Stomach (tissue), 9 donors: Measurements from ENCODE around the gene RPS15A. TPM values are rescaled to one million over a fixed set of nuclear protein-coding genes. Genes with fewer than 3 reads are reported as not detected.
A peak's percentile ranks its signal among the peaks of the same experiment; 100 is the strongest.

ENCODE experiments used
- DNase-seq, 2 donors: peaks; one replicate each; pipeline versions ENCODE4 v3.0.0 to v3.0.0-alpha.2; 2013 to 2019
- H3K27ac ChIP-seq, 5 donors: fragments of 200-600 bp in 4 of 5; sonication (generic) in 4 of 5; one replicate each; pipeline ENCODE4 v1.5.1; 2013 to 2019; ENCODE audit warnings: mild to moderate bottlenecking in 1 of 5, moderate library complexity in 1 of 5
- H3K27me3 ChIP-seq, 3 donors: fragments of 200-600 bp; sonication (generic); one replicate each; pipeline ENCODE4 v1.5.1; 2017 to 2019; ENCODE audit warnings: mixed run types in 1 of 3
- H3K36me3 ChIP-seq, 4 donors: fragments of 200-600 bp; sonication (generic); 1 replicate in 3 of 4; 2 replicates in 1 of 4; pipeline ENCODE4 v1.5.1; 2016 to 2019
- H3K4me1 ChIP-seq, 4 donors: fragments of 200-600 bp; sonication (generic); one replicate each; pipeline ENCODE4 v1.5.1; 2016 to 2019
- H3K4me3 ChIP-seq, 4 donors: fragments of 200-600 bp; sonication (generic) in 3 of 4; one replicate each; pipeline ENCODE4 v1.5.1; 2016 to 2019; ENCODE audit warnings: mild to moderate bottlenecking in 1 of 4
- H3K9me3 ChIP-seq, 4 donors: fragments of 200-600 bp; sonication (generic); one replicate each; pipeline ENCODE4 v1.5.1; 2016 to 2019
- CTCF ChIP-seq, 7 experiments: fragments of 450-650 bp in 4 of 7; fragments of 200-600 bp in 3 of 7; sonication (generic) in 3 of 7; IDR thresholded peaks; one replicate each; pipeline ENCODE4 v1.5.1; 2016 to 2019; ENCODE audit warnings: antibody characterized with exemption in 7 of 7, control low read depth in 2 of 7, mild to moderate bottlenecking in 1 of 7
- EP300 ChIP-seq: sonication (generic); formaldehyde crosslinking; IDR thresholded peaks from one replicate; pipeline ENCODE4 v1.6.1; 2017; ENCODE audit warnings: antibody characterized with exemption
- POLR2A ChIP-seq, 4 donors: fragments of 450-650 bp; IDR thresholded peaks; one replicate each; pipeline ENCODE4 v1.6.1; 2016; ENCODE audit warnings: antibody characterized with exemption in 4 of 4, control low read depth in 2 of 4, mild to moderate bottlenecking in 1 of 4, moderate library complexity in 1 of 4
- POLR2AphosphoS5 ChIP-seq, 3 donors: sonication (generic); formaldehyde crosslinking; IDR thresholded peaks; one replicate each; pipeline ENCODE4 v1.6.1; 2016; ENCODE audit warnings: antibody characterized with exemption in 3 of 3
- WGBS, 5 donors: extraction: QIAGEN DNeasy Blood & Tissue Kit in 3 of 5; methylation state at CpG; one replicate each; pipeline versions ENCODE4 v1.1.5 to v1.1.7; 2013 to 2018; 5-methylcytosine and 5-hydroxymethylcytosine counted together
- intact Hi-C: fragments of 100-400 bp; cut with DNase I; formaldehyde crosslinking; loops from one replicate; pipeline ENCODE4 v1.15.1; 2023; ENCODE audit warnings: low total_unique reads
- polyA plus RNA-seq, 3 donors: library from polyadenylated mRNA; stranded (reverse); fragments of 200-250 nt; gene quantifications; one replicate each; pipeline ENCODE4 v1.2.3, GENCODE V29; 2013
- total RNA-seq, 5 donors: library from RNA; depleted of rRNA; stranded (reverse); fragments of >200 nt; gene quantifications; one replicate each; pipeline versions ENCODE4 v1.1.0 to v1.2.3, GENCODE V29; 2014 to 2016
- donor health status: healthy with polysubstance abuse.
- donor health status: Bipolar disorder and iron deficiency.
- donor health status: healthy.

The RPS15A gene
- total and polyA plus RNA-seq, 8 donors: 72.4 to 5,215 (median 1,621) TPM

- Histone ChIP-seq H3K27me3 (no peaks in the 10 kb centered on the region), H3K9me3 (no peaks in the 10 kb centered on the region), H3K36me3 (peaks cover 70 to 100% (median 99%) of the 10 kb centered on the region in 4 donors), H3K4me1 (no peaks in the 10 kb centered on the region), H3K4me3 (no peak overlapping the region), H3K27ac (no peak overlapping the region)
- intact Hi-C loops: no loop called here
- no peak for DNase-seq
- TF ChIP-seq CTCF (IDR thresholded peaks at IDR 0.05) (no peak), POLR2AphosphoS5 (IDR thresholded peaks at IDR 0.05) (no peak)
These were observed 46.6 kb upstream of the RPS15A start for GRCh38 chr16:18836702-18837101.

- Histone ChIP-seq H3K4me1 (no peaks in the 10 kb centered on the region), H3K27me3 (no peaks in the 10 kb centered on the region), H3K27ac (no peak overlapping the region), H3K9me3 (no peaks in the 10 kb centered on the region), H3K4me3 (no peak overlapping the region), H3K36me3 (peaks cover 61 to 100% (median 100%) of the 10 kb centered on the region in 4 donors)
- intact Hi-C loops: no loop called here
- TF ChIP-seq POLR2A (IDR thresholded peaks at IDR 0.05) (no peak), POLR2AphosphoS5 (IDR thresholded peaks at IDR 0.05) (no peak), CTCF (IDR thresholded peaks at IDR 0.05) (no peak), EP300 (no peak)
- DNase-seq: peak in 1 of 2 donors; percentile 14
- 79 to 82% (median 81%) methylated on average over 4 of the region's 4 CpGs for WGBS, 5 donors
These were observed 44.7 kb upstream of the RPS15A start for GRCh38 chr16:18834864-18835263.

- no peak for DNase-seq
- H3K4me3 ChIP-seq: no peak overlapping the region
These were observed 43.8 kb upstream of the RPS15A start for GRCh38 chr16:18833707-18834505.

GRCh38 chr16:18832613-18833012, 42.5 kb upstream of the RPS15A start:
- DNase-seq: no peak
- TF ChIP-seq CTCF (IDR thresholded peaks at IDR 0.05): no peak
- no peak for TF ChIP-seq EP300
- TF ChIP-seq POLR2AphosphoS5 (IDR thresholded peaks at IDR 0.05): no peak
- TF ChIP-seq POLR2A (IDR thresholded peaks at IDR 0.05): no peak
- peaks cover 65 to 100% (median 100%) of the 10 kb centered on the region in 4 donors for H3K36me3 ChIP-seq
- 85 to 95% (median 93%) methylated on average over 8 of the region's 8 CpGs for WGBS, 5 donors
- no peak overlapping the region for H3K27ac ChIP-seq
- no peaks in the 10 kb centered on the region for H3K9me3 ChIP-seq
- no peak overlapping the region for H3K4me3 ChIP-seq
- H3K4me1 ChIP-seq: no peaks in the 10 kb centered on the region
- intact Hi-C loops: no loop called here
- H3K27me3 ChIP-seq: no peaks in the 10 kb centered on the region

More at GRCh38 chr16:18833707-18834505, 43.8 kb upstream of the RPS15A start:
- H3K9me3 ChIP-seq: no peaks in the 10 kb centered on the region
- no peaks in the 10 kb centered on the region for H3K4me1 ChIP-seq
- no peaks in the 10 kb centered on the region for H3K27me3 ChIP-seq
- H3K36me3 ChIP-seq: peaks cover 70 to 100% (median 100%) of the 10 kb centered on the region in 4 donors
- TF ChIP-seq EP300 (no peak), POLR2A (IDR thresholded peaks at IDR 0.05) (no peak), POLR2AphosphoS5 (IDR thresholded peaks at IDR 0.05) (no peak), CTCF (IDR thresholded peaks at IDR 0.05) (no peak)
- intact Hi-C loops: no loop called here
- 88 to 93% (median 90%) methylated on average over 9 of the region's 9 CpGs for WGBS, 5 donors
- H3K27ac ChIP-seq: no peak overlapping the region
